HEK293 (cell line): ENCODE data around the gene CDADC1.

Experiments used
- KLF16 ChIP-seq: fragments of 450-650 bp; formaldehyde crosslinking; IDR thresholded peaks from 2 replicates; pipeline ENCODE4 v1.5.1; 2017; ENCODE audit warnings: missing biosample characterization, missing genetic modification characterization
- KLF9 ChIP-seq: fragments of 450-650 bp; formaldehyde crosslinking; IDR thresholded peaks from 2 replicates; pipeline ENCODE4 v1.5.1; 2016; ENCODE audit warnings: missing biosample characterization, missing genetic modification characterization, low read depth
- PRDM2 ChIP-seq: fragments of 450-650 bp; formaldehyde crosslinking; IDR thresholded peaks from 2 replicates; pipeline ENCODE4 v1.5.1; 2016; ENCODE audit warnings: missing biosample characterization, missing genetic modification characterization, borderline replicate concordance
- SCRT2 ChIP-seq: fragments of 450-650 bp; formaldehyde crosslinking; IDR thresholded peaks from 2 replicates; pipeline ENCODE4 v1.5.1; 2016; ENCODE audit warnings: missing biosample characterization, missing genetic modification characterization
- WT1 ChIP-seq: fragments of 450-650 bp; formaldehyde crosslinking; IDR thresholded peaks from 2 replicates; pipeline ENCODE4 v1.5.1; 2016; ENCODE audit warnings: missing biosample characterization, missing genetic modification characterization
- ZBTB10 ChIP-seq: fragments of 450-650 bp; formaldehyde crosslinking; IDR thresholded peaks from 2 replicates; pipeline ENCODE4 v1.5.1; 2016; ENCODE audit warnings: missing biosample characterization, missing genetic modification characterization
- ZBTB11 ChIP-seq: fragments of 450-650 bp; formaldehyde crosslinking; conservative IDR thresholded peaks from 2 replicates; pipeline ENCODE4 v1.5.1; 2016; ENCODE audit warnings: low read depth, missing biosample characterization, missing genetic modification characterization
- ZNF302 ChIP-seq: fragments of 450-650 bp; formaldehyde crosslinking; IDR thresholded peaks from 2 replicates; pipeline ENCODE4 v1.5.1; 2016; ENCODE audit warnings: missing biosample characterization, missing genetic modification characterization, low read depth
- ZNF335 ChIP-seq: fragments of 450-650 bp; formaldehyde crosslinking; conservative IDR thresholded peaks from 2 replicates; pipeline ENCODE4 v1.5.1; 2016; ENCODE audit warnings: missing biosample characterization, missing genetic modification characterization
- ZNF48 ChIP-seq: fragments of 450-650 bp; formaldehyde crosslinking; IDR thresholded peaks from 2 replicates; pipeline ENCODE4 v1.5.1; 2016; ENCODE audit warnings: missing biosample characterization, missing genetic modification characterization
- ZNF558 ChIP-seq: fragments of 450-650 bp; formaldehyde crosslinking; IDR thresholded peaks from 2 replicates; pipeline ENCODE4 v1.5.1; 2016; ENCODE audit warnings: missing biosample characterization, missing genetic modification characterization
- ZNF624 ChIP-seq: fragments of 450-650 bp; formaldehyde crosslinking; IDR thresholded peaks from 2 replicates; pipeline ENCODE4 v1.5.1; 2017; ENCODE audit warnings: missing biosample characterization, missing genetic modification characterization
- ZNF664 ChIP-seq: fragments of 450-650 bp; formaldehyde crosslinking; IDR thresholded peaks from 2 replicates; pipeline ENCODE4 v1.5.1; 2016; ENCODE audit warnings: missing biosample characterization, missing genetic modification characterization
- ZNF747 ChIP-seq: fragments of 450-650 bp; formaldehyde crosslinking; IDR thresholded peaks from 2 replicates; pipeline ENCODE4 v1.5.1; 2016; ENCODE audit warnings: missing biosample characterization, missing genetic modification characterization
- ZNF76 ChIP-seq: fragments of 450-650 bp; formaldehyde crosslinking; IDR thresholded peaks from 2 replicates; pipeline ENCODE4; 2016; ENCODE audit warnings: low read depth, missing biosample characterization, missing genetic modification characterization, borderline replicate concordance
- TF ChIP-seq, protein P1 (sequence below): fragments of 450-650 bp; formaldehyde crosslinking; IDR thresholded peaks from 2 replicates; pipeline ENCODE4 v1.5.1; 2016; ENCODE audit warnings: missing biosample characterization, missing genetic modification characterization
- TF ChIP-seq, protein P2 (sequence below): fragments of 450-650 bp; formaldehyde crosslinking; IDR thresholded peaks from 2 replicates; pipeline ENCODE4 v1.5.1; 2016; ENCODE audit warnings: missing biosample characterization, missing genetic modification characterization
- TF ChIP-seq, protein P3 (sequence below): fragments of 450-650 bp; formaldehyde crosslinking; optimal IDR thresholded peaks from 2 replicates; pipeline ENCODE3; 2016; ENCODE audit warnings: missing biosample characterization, mild to moderate bottlenecking, missing genetic modification characterization
- TF ChIP-seq, protein P4 (sequence below): fragments of 450-650 bp; formaldehyde crosslinking; IDR thresholded peaks from 2 replicates; pipeline ENCODE4 v1.5.1; 2016; ENCODE audit warnings: missing biosample characterization, missing genetic modification characterization

Gene CDADC1

GRCh38 chr13:49247643-49248621 is at the start of gene CDADC1 (continued):
- no peak for TF ChIP-seq ZBTB11
- no peak for TF ChIP-seq ZNF624 (tag by site-specific recombination)
- TF ChIP-seq SCRT2: peak; percentile 22; the same call in 1 of the 2 replicates
- no peak for TF ChIP-seq PRDM2 (tag by site-specific recombination)
- TF ChIP-seq ZNF302 (tag by site-specific recombination): no peak
- no peak for TF ChIP-seq ZNF48 (tag by site-specific recombination)
- TF ChIP-seq KLF16 (tag by site-specific recombination): 0 out of 2 replicates have a peak, but pooled peaks have one; percentile 65
- TF ChIP-seq WT1: 0 out of 2 replicates have a peak, but pooled peaks have one; percentile 19
- TF ChIP-seq KLF9 (tag by site-specific recombination): peak; percentile 54; the same call in 1 of the 2 replicates
- TF ChIP-seq, protein P1, sequence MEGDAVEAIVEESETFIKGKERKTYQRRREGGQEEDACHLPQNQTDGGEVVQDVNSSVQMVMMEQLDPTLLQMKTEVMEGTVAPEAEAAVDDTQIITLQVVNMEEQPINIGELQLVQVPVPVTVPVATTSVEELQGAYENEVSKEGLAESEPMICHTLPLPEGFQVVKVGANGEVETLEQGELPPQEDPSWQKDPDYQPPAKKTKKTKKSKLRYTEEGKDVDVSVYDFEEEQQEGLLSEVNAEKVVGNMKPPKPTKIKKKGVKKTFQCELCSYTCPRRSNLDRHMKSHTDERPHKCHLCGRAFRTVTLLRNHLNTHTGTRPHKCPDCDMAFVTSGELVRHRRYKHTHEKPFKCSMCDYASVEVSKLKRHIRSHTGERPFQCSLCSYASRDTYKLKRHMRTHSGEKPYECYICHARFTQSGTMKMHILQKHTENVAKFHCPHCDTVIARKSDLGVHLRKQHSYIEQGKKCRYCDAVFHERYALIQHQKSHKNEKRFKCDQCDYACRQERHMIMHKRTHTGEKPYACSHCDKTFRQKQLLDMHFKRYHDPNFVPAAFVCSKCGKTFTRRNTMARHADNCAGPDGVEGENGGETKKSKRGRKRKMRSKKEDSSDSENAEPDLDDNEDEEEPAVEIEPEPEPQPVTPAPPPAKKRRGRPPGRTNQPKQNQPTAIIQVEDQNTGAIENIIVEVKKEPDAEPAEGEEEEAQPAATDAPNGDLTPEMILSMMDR (tag by site-specific recombination): peak; percentile 58; the same call in 1 of the 2 replicates
- TF ChIP-seq ZNF76: peak; percentile 57; the same call in 1 of the 2 replicates
- TF ChIP-seq ZNF558 (tag by site-specific recombination): peak; percentile 47; the same call in 1 of the 2 replicates
- TF ChIP-seq, protein P2, sequence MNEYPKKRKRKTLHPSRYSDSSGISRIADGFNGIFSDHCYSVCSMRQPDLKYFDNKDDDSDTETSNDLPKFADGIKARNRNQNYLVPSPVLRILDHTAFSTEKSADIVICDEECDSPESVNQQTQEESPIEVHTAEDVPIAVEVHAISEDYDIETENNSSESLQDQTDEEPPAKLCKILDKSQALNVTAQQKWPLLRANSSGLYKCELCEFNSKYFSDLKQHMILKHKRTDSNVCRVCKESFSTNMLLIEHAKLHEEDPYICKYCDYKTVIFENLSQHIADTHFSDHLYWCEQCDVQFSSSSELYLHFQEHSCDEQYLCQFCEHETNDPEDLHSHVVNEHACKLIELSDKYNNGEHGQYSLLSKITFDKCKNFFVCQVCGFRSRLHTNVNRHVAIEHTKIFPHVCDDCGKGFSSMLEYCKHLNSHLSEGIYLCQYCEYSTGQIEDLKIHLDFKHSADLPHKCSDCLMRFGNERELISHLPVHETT: peak; percentile 58; the same call in 1 of the 2 replicates
- no peak for TF ChIP-seq ZNF747
- TF ChIP-seq, protein P3, sequence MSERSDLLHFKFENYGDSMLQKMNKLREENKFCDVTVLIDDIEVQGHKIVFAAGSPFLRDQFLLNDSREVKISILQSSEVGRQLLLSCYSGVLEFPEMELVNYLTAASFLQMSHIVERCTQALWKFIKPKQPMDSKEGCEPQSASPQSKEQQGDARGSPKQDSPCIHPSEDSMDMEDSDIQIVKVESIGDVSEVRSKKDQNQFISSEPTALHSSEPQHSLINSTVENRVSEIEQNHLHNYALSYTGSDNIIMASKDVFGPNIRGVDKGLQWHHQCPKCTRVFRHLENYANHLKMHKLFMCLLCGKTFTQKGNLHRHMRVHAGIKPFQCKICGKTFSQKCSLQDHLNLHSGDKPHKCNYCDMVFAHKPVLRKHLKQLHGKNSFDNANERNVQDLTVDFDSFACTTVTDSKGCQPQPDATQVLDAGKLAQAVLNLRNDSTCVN: peak; percentile 19
- no peak for TF ChIP-seq ZNF664
- peak; percentile 95 for TF ChIP-seq ZBTB10 (tag by site-specific recombination)
- TF ChIP-seq, protein P4, sequence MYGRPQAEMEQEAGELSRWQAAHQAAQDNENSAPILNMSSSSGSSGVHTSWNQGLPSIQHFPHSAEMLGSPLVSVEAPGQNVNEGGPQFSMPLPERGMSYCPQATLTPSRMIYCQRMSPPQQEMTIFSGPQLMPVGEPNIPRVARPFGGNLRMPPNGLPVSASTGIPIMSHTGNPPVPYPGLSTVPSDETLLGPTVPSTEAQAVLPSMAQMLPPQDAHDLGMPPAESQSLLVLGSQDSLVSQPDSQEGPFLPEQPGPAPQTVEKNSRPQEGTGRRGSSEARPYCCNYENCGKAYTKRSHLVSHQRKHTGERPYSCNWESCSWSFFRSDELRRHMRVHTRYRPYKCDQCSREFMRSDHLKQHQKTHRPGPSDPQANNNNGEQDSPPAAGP (tag by site-specific recombination): peak; percentile 72
- TF ChIP-seq ZNF335 (tag by site-specific recombination): peak; percentile 77
